ENCODE measurements around the gene HEMK1. TPM values are rescaled to one million over a fixed set of nuclear protein-coding genes. Genes with fewer than 3 reads are reported as not detected.

The HEMK1 gene
- total RNA-seq, 1 donor, result 8.7 TPM

DNA sequence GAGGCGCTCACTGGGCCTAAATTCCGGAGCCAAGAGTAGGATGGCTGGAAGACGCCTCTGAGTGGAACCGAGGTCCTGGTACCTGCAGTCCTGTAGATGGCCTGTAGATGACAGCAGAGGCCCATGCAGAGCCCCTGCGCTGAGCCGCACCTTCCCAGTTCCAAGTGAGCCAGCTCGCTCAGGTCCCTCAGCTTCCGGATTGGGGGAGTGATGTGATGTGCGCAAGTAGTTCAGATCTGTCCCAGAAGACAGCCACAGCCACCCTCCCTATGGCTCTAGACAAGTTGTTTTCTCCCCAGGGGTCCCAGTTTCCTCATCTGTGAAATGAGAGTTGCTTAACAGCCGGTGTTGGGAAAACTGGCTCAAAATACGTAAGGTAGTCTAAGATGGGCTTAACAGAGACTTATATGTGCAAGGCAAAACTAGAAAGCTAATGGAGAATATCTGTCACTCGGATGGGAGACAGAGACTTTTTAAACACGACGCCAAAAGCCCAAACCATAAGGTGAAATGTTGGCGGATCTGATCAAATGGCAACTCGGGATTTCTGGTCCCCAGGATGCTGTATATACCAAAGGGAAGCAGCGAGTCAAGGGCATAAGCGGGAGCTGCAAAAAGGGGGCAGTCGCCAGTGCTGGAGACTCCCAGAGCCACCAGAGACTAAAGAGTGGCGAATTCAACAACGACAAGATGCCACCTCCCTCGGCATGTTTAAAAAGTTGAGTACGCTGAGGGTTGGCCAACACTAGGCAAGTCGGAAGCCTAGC lies 46.9 kb downstream of the HEMK1 start:
- DNase-seq (ENCODE audit: insufficient read length, low spot score, missing footprints), result peak; percentile 97
- H3K9me3 ChIP-seq (ENCODE audit: low read depth, low read length), result no peaks in the 10 kb centered on the region
- TF ChIP-seq, protein P1, sequence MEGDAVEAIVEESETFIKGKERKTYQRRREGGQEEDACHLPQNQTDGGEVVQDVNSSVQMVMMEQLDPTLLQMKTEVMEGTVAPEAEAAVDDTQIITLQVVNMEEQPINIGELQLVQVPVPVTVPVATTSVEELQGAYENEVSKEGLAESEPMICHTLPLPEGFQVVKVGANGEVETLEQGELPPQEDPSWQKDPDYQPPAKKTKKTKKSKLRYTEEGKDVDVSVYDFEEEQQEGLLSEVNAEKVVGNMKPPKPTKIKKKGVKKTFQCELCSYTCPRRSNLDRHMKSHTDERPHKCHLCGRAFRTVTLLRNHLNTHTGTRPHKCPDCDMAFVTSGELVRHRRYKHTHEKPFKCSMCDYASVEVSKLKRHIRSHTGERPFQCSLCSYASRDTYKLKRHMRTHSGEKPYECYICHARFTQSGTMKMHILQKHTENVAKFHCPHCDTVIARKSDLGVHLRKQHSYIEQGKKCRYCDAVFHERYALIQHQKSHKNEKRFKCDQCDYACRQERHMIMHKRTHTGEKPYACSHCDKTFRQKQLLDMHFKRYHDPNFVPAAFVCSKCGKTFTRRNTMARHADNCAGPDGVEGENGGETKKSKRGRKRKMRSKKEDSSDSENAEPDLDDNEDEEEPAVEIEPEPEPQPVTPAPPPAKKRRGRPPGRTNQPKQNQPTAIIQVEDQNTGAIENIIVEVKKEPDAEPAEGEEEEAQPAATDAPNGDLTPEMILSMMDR (IDR thresholded peaks at IDR 0.05; ENCODE audit: extremely low read depth, low read depth, low read length), result peak; percentile 99
- peaks cover 35% of the 10 kb centered on the region for H3K79me2 ChIP-seq (ENCODE audit: insufficient read depth, low read length)
- peaks cover 34% of the 10 kb centered on the region for H3K4me1 ChIP-seq (ENCODE audit: insufficient read depth, low read length)
- no peaks in the 10 kb centered on the region for H4K20me1 ChIP-seq (ENCODE audit: insufficient read depth, low read length)
- peak overlapping the region; percentile 42 for H3K27ac ChIP-seq (ENCODE audit: low read depth, low read length)
- H3K4me2 ChIP-seq (ENCODE audit: insufficient read depth, low read length), result peak overlapping the region; percentile 99
- H3K36me3 ChIP-seq (ENCODE audit: insufficient read depth, low read length), result peaks cover 2% of the 10 kb centered on the region
- peak overlapping the region; percentile 99 for H2AFZ ChIP-seq (ENCODE audit: low read length)
- H3K4me3 ChIP-seq (ENCODE audit: insufficient read depth, low read length), result peak overlapping the region; percentile 91
- no peaks in the 10 kb centered on the region for H3K27me3 ChIP-seq (ENCODE audit: insufficient read depth, low read length)

DNA sequence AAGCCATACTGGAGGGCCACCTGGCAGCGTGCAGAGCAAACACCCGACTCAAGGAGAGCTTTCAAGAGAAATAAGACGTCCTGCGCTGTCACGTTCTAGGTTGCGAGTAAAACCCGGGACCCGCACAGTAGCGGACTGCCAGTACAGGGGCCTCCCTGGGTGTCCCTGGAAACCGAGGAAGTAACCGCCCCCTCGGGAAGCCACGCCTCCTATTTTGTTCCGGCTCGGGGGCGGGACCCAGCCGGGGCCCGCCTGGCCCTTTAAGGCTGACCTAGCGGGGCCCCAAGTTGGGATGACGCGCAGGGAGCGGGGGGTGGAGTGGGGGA lies 47.4 kb downstream of the HEMK1 start:
- Histone ChIP-seq H3K4me3 (ENCODE audit: insufficient read depth, low read length) (peak overlapping the region; percentile 91), H4K20me1 (ENCODE audit: insufficient read depth, low read length) (no peaks in the 10 kb centered on the region), H3K27me3 (ENCODE audit: insufficient read depth, low read length) (no peaks in the 10 kb centered on the region), H3K9me3 (ENCODE audit: low read depth, low read length) (no peaks in the 10 kb centered on the region), H3K36me3 (ENCODE audit: insufficient read depth, low read length) (peaks cover 2% of the 10 kb centered on the region), H2AFZ (ENCODE audit: low read length) (peak overlapping the region; percentile 99), H3K4me1 (ENCODE audit: insufficient read depth, low read length) (peaks cover 30% of the 10 kb centered on the region), H3K4me2 (ENCODE audit: insufficient read depth, low read length) (peak overlapping the region; percentile 99), H3K27ac (ENCODE audit: low read depth, low read length) (peak overlapping the region; percentile 42), H3K79me2 (ENCODE audit: insufficient read depth, low read length) (peaks cover 37% of the 10 kb centered on the region)
- TF ChIP-seq, protein P1 (IDR thresholded peaks at IDR 0.05; ENCODE audit: extremely low read depth, low read depth, low read length), result no peak
- DNase-seq (ENCODE audit: insufficient read length, low spot score, missing footprints), result peak; percentile 99

DNA sequence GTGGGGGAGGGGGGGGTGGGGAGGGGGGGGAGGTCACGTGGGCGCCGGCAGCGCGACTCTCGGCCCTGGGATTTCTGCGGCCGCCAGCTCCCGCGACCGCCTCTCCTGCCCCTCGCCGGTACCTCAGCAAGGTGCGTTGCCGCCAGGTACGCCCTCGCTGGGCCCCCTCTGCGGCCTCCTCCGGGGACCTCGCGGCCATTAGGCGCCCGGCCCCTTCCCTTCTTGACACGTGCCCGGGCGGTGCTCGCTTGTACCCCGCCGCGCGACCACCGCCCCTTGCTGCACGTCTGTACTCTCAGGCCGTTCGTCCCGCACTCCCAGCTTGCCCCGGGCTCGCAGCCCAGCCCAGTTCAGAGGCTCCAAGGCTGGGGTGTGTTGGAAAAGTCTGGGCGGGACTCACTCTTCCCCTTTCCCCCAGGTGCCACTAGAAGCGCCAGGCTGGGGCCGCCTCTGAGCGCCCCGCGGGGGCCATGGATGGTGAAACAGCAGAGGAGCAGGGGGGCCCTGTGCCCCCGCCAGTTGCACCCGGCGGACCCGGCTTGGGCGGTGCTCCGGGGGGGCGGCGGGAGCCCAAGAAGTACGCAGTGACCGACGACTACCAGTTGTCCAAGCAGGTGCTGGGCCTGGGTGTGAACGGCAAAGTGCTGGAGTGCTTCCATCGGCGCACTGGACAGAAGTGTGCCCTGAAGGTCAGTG lies 47.9 kb downstream of the HEMK1 start, which contains the start of gene MAPKAPK3:
MAPKAPK3 (plus strand) TSS at position 56 of the 696 bp plus-strand sequence; CDS start at position 471, 415 bp downstream.
- Histone ChIP-seq H3K4me2 (ENCODE audit: insufficient read depth, low read length) (peak within 1 kb of the TSS; percentile 99), H3K4me1 (ENCODE audit: insufficient read depth, low read length) (peaks cover 29% of the 10 kb centered on the region), H2AFZ (ENCODE audit: low read length) (peak within 1 kb of the TSS; percentile 99), H3K27me3 (ENCODE audit: insufficient read depth, low read length) (no peaks in the 10 kb centered on the region), H3K36me3 (ENCODE audit: insufficient read depth, low read length) (peaks cover 2% of the 10 kb centered on the region), H4K20me1 (ENCODE audit: insufficient read depth, low read length) (no peaks in the 10 kb centered on the region), H3K4me3 (ENCODE audit: insufficient read depth, low read length) (peak within 1 kb of the TSS; percentile 91), H3K79me2 (ENCODE audit: insufficient read depth, low read length) (peaks cover 42% of the 10 kb centered on the region), H3K9me3 (ENCODE audit: low read depth, low read length) (no peaks in the 10 kb centered on the region), H3K27ac (ENCODE audit: low read depth, low read length) (peak within 1 kb of the TSS; percentile 82)
- peak; percentile 93 for DNase-seq (ENCODE audit: insufficient read length, low spot score, missing footprints)
- TF ChIP-seq, protein P1 (IDR thresholded peaks at IDR 0.05; ENCODE audit: extremely low read depth, low read depth, low read length), result no peak

DNA sequence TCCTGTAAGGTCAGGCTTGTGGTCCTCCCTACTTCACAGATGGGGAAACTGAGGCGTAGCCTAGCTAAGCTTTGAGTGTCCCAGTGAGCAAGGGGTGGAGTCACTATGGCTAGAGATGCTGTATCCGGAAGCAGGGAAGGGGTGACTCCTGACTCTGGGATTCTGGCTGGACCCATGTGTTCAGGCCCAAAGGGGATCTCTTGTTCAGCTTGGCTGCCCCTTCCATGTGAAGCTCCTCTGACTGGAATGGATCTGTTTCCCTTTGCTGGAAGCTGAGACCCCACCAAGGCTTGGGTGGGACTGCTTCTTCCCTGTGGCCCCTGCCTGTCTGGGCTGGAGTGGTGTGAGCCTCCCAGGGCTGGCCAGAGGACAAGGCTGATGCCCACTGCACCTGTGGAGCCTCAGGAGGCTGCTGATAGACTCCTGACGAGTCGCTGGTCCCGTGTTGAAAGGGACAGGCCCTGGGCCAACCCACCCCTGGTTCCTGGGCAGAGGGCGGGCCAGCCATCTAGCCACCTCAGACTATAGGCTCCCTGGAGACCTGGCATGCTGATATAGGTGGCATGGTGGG lies 48.7 kb downstream of the HEMK1 start:
- TF ChIP-seq, protein P1 (IDR thresholded peaks at IDR 0.05; ENCODE audit: extremely low read depth, low read depth, low read length), result no peak
- Histone ChIP-seq H3K79me2 (ENCODE audit: insufficient read depth, low read length) (peaks cover 43% of the 10 kb centered on the region), H3K4me3 (ENCODE audit: insufficient read depth, low read length) (peak overlapping the region; percentile 91), H3K27me3 (ENCODE audit: insufficient read depth, low read length) (no peaks in the 10 kb centered on the region), H4K20me1 (ENCODE audit: insufficient read depth, low read length) (no peaks in the 10 kb centered on the region), H3K4me1 (ENCODE audit: insufficient read depth, low read length) (peaks cover 25% of the 10 kb centered on the region), H3K4me2 (ENCODE audit: insufficient read depth, low read length) (peak overlapping the region; percentile 99), H3K36me3 (ENCODE audit: insufficient read depth, low read length) (peaks cover 2% of the 10 kb centered on the region), H2AFZ (ENCODE audit: low read length) (peak overlapping the region; percentile 90), H3K9me3 (ENCODE audit: low read depth, low read length) (no peaks in the 10 kb centered on the region), H3K27ac (ENCODE audit: low read depth, low read length) (peak overlapping the region; percentile 82)
- DNase-seq (ENCODE audit: insufficient read length, low spot score, missing footprints), result peak; percentile 68

All from osteoblast (primary cell).